T1000 (cell line): Measurements from ENCODE around the gene BSND.
A peak's percentile ranks its signal among the peaks of the same experiment; 100 is the strongest.
"Not testable (repeated sequence)": the region's sequence is repeated elsewhere in the genome, so short reads cannot be mapped to it uniquely, and the experiment has no call there.

Experiments used
- DNase-seq: peaks from one replicate; lab custom pipeline; 2025; ENCODE audit warnings: mixed read lengths; lab: John Stamatoyannopoulos, UW

BSND gene

GRCh38 chr1:55018395-55018794 is 19.7 kb downstream of the BSND start:
- DNase-seq, result no peak

DNA sequence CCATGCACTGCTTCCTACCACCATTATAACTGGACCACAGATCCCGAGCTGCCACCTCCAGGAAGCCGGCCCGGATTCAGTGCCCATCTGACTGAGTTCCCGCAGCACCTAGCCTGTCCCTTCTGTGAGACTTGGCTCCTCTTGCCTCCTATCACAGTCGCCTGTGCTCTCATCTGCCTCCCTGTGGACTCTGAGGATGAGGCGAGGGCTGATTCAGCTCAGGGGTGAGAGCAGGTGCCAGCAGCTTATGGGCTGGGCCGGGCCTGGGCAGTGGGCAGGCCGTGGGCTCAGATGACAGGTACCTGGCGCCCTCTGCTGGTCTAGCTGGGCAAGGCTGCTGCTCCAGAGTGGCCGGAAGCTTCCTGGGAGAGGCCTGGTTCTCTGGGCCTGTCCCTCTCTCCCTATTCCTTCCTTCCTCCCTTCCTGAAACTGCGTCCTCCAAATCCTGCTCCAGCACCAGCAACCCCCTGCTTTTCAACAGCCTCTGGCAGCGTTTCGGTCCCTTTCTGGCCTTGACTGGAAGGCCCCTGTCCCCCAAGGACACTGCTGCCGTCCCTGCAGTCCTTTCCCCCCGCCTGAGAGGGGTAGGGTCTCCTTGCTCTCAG is 23.3 kb downstream of the BSND start:
- DNase-seq, result peak; percentile 74

GRCh38 chr1:55024163-55024562 is 25.4 kb downstream of the BSND start:
- DNase-seq, result not testable (repeated sequence)

GRCh38 chr1:55026682-55027081 is 27.9 kb downstream of the BSND start:
- DNase-seq, result not testable (repeated sequence)

- DNase-seq, result not testable (repeated sequence)
Measured at GRCh38 chr1:55031098-55031497, 32.4 kb downstream of the BSND start.

GRCh38 chr1:55033265-55033614 is 34.5 kb downstream of the BSND start:
- DNase-seq, result no peak

DNA sequence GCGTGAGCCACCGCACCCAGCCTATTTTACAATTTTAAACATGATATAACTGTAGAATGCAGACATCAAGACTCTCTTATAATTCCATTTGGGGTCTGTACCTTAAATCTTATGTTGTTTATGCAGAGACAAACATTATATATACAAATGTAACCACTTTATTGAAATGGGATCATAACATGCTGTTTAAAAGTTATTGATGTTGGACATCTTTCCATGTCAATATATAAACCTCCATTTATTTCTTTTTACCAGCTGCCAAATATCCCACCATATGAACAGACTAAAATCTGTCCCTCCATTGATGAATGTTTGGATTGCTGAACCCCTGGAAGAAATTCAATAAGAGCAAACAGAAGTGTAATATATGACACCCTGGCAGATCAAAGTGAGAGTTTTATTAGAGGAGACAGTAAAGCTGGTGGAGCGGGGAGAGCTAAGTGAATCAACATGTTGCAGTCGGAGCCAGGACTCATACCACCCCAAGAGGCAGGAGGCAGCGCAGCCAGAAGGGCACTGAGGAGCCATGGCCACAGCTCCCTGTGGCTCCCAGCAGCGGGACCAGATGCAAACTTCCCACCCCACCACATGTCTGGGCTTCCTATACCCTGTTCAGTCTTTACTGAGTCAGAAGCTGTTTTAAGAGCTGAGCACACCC is 35.9 kb downstream of the BSND start:
- DNase-seq, result no peak

DNA sequence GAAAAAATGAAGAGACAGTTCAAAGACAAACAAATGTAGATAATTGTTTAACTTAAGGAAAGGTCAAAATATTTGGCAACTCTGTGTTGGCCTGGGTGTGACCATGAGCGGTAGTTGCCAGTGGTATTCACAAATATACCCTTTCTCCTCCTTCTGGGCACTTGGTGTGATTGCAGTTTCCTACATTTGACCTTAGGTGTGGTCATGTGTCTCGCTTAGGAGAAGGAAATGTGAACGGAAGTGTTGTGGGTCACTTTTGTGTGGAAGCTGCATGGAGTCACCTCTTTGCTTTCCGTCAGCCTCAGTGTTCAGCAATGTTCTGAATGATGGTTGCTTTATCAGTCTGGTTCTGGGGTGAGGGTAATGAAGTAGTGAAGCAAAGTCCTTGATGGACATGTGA is 37.2 kb downstream of the BSND start:
- DNase-seq, result no peak

DNA sequence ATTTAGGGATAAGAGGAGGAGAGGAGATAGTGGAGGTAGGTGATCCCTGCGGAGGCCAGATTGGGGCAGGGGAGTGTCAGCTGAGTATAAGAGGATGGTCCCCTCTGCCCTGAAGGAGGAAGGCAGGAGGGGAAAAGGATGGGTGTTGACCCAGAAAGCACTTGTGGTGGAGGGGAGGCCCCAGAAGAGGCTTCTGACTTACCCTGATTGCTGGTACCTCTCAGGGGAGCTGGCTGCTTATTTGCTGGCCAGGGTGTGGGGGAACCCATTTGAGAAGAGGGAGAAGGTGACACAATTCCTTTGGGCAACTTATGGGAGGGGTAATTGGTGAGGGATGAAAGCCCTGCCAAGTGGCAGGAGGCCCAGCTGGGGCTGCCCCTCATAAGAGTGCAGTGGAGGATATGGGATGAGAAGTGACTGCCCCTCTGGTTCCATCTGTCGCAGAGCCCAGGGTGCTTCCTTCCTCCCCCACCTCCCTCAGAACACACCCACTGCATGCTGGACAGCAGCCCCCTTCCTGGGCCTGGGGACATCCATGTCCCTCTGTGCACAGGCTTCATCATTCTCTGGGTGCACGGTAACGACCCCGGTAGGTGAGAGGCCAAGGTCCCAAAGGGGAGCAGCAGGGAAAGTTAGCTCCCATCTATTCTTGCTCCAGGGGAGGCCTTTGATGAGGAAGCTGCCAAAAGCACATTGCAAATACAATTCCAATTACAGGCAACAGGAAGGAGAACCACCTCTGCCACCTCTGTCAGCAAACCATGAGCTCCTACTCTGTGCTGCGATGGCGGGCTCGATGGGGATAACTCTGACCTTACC is 39.2 kb downstream of the BSND start:
- no peak for DNase-seq

DNA sequence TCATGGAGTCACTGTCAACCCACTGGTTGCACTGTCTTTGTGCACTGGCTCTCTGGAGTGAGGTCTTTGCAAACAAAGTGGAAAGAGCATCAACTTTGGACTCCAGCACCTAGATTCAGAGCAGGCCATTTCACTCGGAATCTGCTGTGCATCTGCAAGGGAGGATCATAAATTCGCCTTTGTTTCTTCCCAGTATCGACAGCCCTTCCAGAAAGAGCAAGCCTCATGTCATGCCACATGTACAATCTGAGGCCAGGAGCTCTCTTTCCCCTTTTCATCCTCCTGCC is 39.8 kb downstream of the BSND start:
- no peak for DNase-seq

- no peak for DNase-seq
Measured at GRCh38 chr1:55038974-55039341, 40.2 kb downstream of the BSND start.

GRCh38 chr1:55039342-55040082 is 40.8 kb downstream of the BSND start, which contains the start of gene PCSK9:
PCSK9 (plus strand) TSS chr1:55039548; CDS start chr1:55039838, 290 bp downstream.
- no peak for DNase-seq

DNA sequence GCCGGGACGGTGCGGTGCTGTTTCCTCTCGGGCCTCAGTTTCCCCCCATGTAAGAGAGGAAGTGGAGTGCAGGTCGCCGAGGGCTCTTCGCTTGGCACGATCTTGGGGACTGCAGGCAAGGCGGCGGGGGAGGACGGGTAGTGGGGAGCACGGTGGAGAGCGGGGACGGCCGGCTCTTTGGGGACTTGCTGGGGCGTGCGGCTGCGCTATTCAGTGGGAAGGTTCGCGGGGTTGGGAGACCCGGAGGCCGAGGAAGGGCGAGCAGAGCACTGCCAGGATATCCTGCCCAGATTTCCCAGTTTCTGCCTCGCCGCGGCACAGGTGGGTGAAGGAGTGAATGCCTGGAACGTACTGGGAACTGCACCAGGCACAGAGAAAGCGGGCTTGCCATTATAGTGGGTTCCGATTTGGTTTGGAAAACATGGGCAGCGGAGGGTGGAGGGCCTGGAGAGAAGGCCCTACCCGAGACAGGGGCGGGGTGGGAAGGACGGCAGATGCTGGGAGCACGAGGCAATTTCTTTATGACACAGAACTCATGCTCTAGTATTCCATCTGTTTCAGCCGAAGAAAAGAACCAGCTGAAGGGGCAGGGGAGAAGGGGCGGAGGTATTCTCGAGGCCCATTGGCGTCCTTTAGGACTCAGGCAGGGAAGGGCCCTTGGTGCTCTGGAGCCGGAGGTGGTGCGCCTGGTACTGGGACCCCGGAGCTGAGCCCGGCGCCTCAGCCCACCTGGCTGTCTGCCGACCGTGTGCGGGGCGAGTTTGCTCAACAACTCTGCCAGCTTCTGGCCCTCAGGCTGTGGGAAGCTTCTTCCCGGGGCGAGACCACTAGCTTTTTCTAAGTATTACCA is 41.6 kb downstream of the BSND start:
- no peak for DNase-seq

- no peak for DNase-seq
Measured at GRCh38 chr1:55040933-55041494, 42.3 kb downstream of the BSND start.

DNA sequence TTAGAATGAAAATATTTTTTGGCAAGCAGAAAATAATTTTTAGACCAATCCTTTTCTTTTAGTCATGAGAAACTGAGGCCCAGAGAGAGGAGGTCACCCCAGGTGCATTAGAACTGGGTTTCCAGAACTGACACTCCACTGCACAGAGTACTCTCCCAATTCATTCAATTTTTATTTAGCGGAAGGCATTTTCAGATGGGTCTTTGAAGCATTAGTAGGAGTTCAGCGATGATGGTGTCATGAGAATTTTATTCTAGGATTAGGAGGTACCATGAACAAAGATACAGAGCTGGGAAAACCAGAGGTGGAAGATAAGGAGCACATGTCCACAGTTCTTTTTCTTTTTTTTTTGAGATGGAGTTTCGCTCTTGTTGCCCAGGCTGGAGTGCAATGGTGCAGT is 42.9 kb downstream of the BSND start:
- no peak for DNase-seq

DNA sequence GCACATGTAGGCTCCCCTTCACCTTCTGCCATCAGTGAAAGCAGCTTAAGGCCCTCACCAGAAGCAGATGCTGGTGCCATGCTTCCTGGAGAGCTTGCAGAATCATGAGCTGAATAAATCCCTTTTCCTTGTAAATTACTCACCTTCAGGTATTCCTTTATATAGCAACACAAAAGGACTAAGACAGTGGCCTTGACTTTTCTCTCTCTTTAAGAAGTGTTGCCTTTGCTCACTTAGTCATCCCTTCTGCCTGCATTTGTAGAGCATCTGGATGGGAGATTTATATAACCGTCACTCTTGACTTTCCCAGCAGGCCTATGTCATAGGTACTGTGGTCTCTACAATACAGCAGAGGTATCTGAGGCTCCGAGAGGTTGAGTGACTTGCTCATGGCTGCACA is 44.3 kb downstream of the BSND start:
- DNase-seq, result no peak

- no peak for DNase-seq
Measured at GRCh38 chr1:55043726-55044125, 45.0 kb downstream of the BSND start.

- DNase-seq, result no peak
Measured at GRCh38 chr1:55044617-55045397, 46.1 kb downstream of the BSND start.

GRCh38 chr1:55045430-55045829 is 46.7 kb downstream of the BSND start:
- no peak for DNase-seq

- no peak for DNase-seq
Measured at GRCh38 chr1:55046871-55047270, 48.1 kb downstream of the BSND start.

DNA sequence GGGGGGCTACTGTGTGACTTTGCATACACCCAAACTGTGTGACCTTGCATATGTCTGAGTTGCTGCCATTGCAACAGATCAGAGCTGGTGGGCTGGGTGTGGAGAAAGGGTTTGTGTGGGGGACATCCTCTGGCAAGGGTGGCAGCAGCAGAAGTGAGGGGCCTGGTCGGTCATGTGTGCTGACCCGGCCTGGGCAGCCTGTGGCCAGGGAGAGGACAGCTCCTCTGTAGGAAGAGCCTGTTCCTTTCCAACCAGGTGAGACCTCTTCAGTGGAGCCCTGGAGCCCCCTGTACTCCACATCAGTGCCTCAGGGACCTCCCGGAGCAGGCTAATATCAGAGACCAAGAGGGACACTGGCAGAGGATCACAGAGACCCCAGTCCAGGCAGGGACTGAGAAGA is 48.9 kb downstream of the BSND start:
- no peak for DNase-seq
